ENCODE measurements around the gene MLEC.

- TF ChIP-seq SIN3A (IDR thresholded peaks at IDR 0.05; ENCODE audit: borderline replicate concordance, insufficient read depth, low read length) (no peak), TAF1 (IDR thresholded peaks at IDR 0.05; ENCODE audit: borderline replicate concordance, insufficient read depth, low read length) (no peak), REST (IDR thresholded peaks at IDR 0.05; ENCODE audit: insufficient read depth in 1 of 2, low read depth in 2 of 2, low read length in 2 of 2) (no peak), POLR2AphosphoS5 (IDR thresholded peaks at IDR 0.05; ENCODE audit: low read depth, low read length) (no peak)
Measured at GRCh38 chr12:120712610-120713009, 25.7 kb downstream of the MLEC start.
